ENCODE results near the gene SLC25A25.

Gene SLC25A25

GRCh38 chr9:128113526-128114325 is 45.7 kb downstream of the SLC25A25 start:
- Mint-ChIP-seq H3K4me3 (no peak overlapping the region), H3K27me3 (no peaks in the 10 kb centered on the region), H3K4me1 (peaks cover 42 to 55% of the 10 kb centered on the region in 2 donors), H3K27ac (peak overlapping the region; percentile 78), H3K9me3 (no peaks in the 10 kb centered on the region), H3K36me3 (peaks cover 34 to 56% of the 10 kb centered on the region in 2 donors)
- DNase-seq (no peak), ATAC-seq (replicated peaks) (no peak)

- Mint-ChIP-seq H3K36me3 (peaks cover 32 to 54% of the 10 kb centered on the region in 2 donors), H3K4me1 (peaks cover 41 to 53% of the 10 kb centered on the region in 2 donors), H3K27me3 (no peaks in the 10 kb centered on the region), H3K27ac (peak overlapping the region; percentile 98), H3K9me3 (no peaks in the 10 kb centered on the region), H3K4me3 (peak overlapping the region; percentile 14 to 21)
- DNase-seq (no peak), ATAC-seq (replicated peaks) (no peak)
These were observed 46.5 kb downstream of the SLC25A25 start for GRCh38 chr9:128114326-128115186.

- ATAC-seq (replicated peaks) = peak; percentile 94 to 96
These were observed 47.4 kb downstream of the SLC25A25 start for GRCh38 chr9:128115187-128116103.

GRCh38 chr9:128116104-128117083 is 48.4 kb downstream of the SLC25A25 start:
- DNase-seq (no peak), ATAC-seq (replicated peaks) (no peak)
- H3K9me3 Mint-ChIP-seq = no peaks in the 10 kb centered on the region
- H3K27ac Mint-ChIP-seq = peak overlapping the region; percentile 98
- H3K4me3 Mint-ChIP-seq = peak overlapping the region; percentile 58 to 59
- peaks cover 36 to 49% of the 10 kb centered on the region in 2 donors for H3K4me1 Mint-ChIP-seq
- peaks cover 33 to 47% of the 10 kb centered on the region in 2 donors for H3K36me3 Mint-ChIP-seq
- H3K27me3 Mint-ChIP-seq = no peaks in the 10 kb centered on the region

More at GRCh38 chr9:128115187-128116103, 47.4 kb downstream of the SLC25A25 start:
- Mint-ChIP-seq H3K4me1 (peaks cover 38 to 49% of the 10 kb centered on the region in 2 donors), H3K27ac (peak overlapping the region; percentile 98), H3K27me3 (no peaks in the 10 kb centered on the region), H3K9me3 (no peaks in the 10 kb centered on the region), H3K4me3 (peak overlapping the region; percentile 58 to 59), H3K36me3 (peaks cover 31 to 51% of the 10 kb centered on the region in 2 donors)
- peak; percentile 89 for DNase-seq

- no peaks in the 10 kb centered on the region for H3K27me3 Mint-ChIP-seq
- ATAC-seq (replicated peaks) = peak; percentile 41 to 49
- DNase-seq = peak; percentile 86
- H3K4me3 Mint-ChIP-seq = peak overlapping the region in 1 of 2 donors; percentile 47
- no peaks in the 10 kb centered on the region for H3K9me3 Mint-ChIP-seq
- H3K36me3 Mint-ChIP-seq = peaks cover 34 to 51% of the 10 kb centered on the region in 2 donors
- peak overlapping the region; percentile 56 for H3K27ac Mint-ChIP-seq
- H3K4me1 Mint-ChIP-seq = peaks cover 37 to 49% of the 10 kb centered on the region in 2 donors
These were observed 49.8 kb downstream of the SLC25A25 start for GRCh38 chr9:128117613-128118471.

DNA sequence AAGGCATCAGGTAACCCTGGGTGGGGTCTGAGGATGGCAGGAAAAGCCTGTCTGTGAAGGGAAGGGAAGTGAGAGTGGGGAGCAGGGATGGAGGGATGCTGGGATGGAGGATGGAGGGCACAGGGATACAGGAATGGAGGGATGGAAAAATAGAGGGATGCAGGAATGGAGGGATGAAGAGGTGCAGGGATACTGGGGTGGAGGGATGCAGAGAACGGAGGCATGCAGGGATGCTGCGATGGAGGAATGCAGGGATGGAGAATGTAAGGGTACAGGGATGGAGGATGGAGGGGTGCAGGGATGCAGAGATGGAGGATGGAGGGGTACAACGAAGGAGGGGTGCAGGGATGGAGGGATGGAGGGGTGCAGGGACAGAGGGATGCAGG is 50.4 kb downstream of the SLC25A25 start:
- H3K4me1 Mint-ChIP-seq = peaks cover 37 to 47% of the 10 kb centered on the region in 2 donors
- no peak overlapping the region for H3K27ac Mint-ChIP-seq
- DNase-seq (no peak), ATAC-seq (replicated peaks) (no peak)
- peaks cover 31 to 48% of the 10 kb centered on the region in 2 donors for H3K36me3 Mint-ChIP-seq
- no peaks in the 10 kb centered on the region for H3K9me3 Mint-ChIP-seq
- H3K4me3 Mint-ChIP-seq = peak overlapping the region in 1 of 2 donors; percentile 21
- no peaks in the 10 kb centered on the region for H3K27me3 Mint-ChIP-seq

- no peaks in the 10 kb centered on the region for H3K9me3 Mint-ChIP-seq
- peak overlapping the region; percentile 37 for H3K27ac Mint-ChIP-seq
- no peaks in the 10 kb centered on the region for H3K27me3 Mint-ChIP-seq
- DNase-seq (no peak), ATAC-seq (replicated peaks) (no peak)
- H3K36me3 Mint-ChIP-seq = peaks cover 30 to 49% of the 10 kb centered on the region in 2 donors
- no peak overlapping the region for H3K4me3 Mint-ChIP-seq
- peaks cover 39 to 45% of the 10 kb centered on the region in 2 donors for H3K4me1 Mint-ChIP-seq
These were observed 51.1 kb downstream of the SLC25A25 start for GRCh38 chr9:128118971-128119665.

GRCh38 chr9:128120061-128120740 is 52.2 kb downstream of the SLC25A25 start:
- no peak for ATAC-seq (replicated peaks)
- Mint-ChIP-seq H3K36me3 (peaks cover 27 to 53% of the 10 kb centered on the region in 2 donors), H3K27ac (no peak overlapping the region), H3K27me3 (no peaks in the 10 kb centered on the region), H3K9me3 (no peaks in the 10 kb centered on the region), H3K4me3 (no peak overlapping the region), H3K4me1 (peaks cover 33 to 44% of the 10 kb centered on the region in 2 donors)
- no peak for DNase-seq

DNA sequence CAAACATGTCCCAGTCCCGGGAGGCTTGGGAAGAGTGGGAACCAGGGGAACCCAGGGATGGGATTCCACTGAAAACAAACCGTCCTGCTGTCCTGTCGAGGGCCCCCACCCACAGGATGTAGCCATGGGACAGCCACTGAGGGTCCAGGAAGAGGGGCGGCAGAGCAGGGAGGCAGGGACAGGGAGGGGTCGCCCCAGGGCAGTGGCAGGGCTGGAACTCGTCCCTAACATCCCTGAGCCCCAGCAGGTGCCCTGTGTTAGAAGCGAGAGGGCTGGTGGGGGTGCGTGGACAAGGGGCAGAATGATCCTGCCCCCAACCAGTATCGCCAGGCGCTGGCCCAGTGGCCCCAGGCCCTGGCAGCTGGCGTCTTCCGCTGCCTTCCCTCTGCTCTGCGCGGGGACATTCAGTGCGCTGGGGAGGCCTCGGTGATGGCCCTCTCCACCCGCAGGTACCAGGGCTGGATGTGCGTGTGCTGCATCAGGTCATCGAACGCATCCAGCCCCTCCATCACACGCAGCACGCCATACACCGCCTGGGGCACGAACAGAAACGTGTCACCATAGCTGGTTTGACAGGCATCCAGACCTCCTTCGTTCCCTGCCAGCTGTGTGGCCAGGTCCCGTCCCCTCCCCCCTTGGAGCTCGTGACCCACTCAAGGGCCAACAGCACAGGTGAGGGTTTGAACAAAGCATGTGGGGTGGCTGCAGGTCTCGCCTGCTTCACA is 52.9 kb downstream of the SLC25A25 start:
- ATAC-seq (replicated peaks) (no peak), DNase-seq (no peak)
- Mint-ChIP-seq H3K36me3 (peaks cover 26 to 53% of the 10 kb centered on the region in 2 donors), H3K27me3 (no peaks in the 10 kb centered on the region), H3K9me3 (no peaks in the 10 kb centered on the region), H3K4me3 (no peak overlapping the region), H3K4me1 (peaks cover 34 to 44% of the 10 kb centered on the region in 2 donors), H3K27ac (no peak overlapping the region)

DNA sequence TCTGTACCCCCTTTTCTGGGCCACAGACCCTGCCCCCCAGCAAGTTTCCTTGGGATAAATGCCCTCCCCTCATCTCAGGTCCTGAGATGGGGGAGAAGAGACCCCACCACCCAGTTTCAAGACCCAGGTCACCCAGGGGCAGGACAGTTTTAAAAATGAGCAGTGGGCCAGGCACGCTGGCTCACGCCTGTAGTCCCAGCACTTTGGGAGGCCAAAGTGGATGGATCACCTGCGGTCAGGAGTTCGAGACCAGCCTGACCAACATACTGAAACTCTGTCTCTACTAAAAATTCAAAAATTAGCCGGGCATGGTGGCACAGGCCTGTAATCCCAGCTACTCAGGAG is 53.4 kb downstream of the SLC25A25 start:
- Mint-ChIP-seq H3K9me3 (no peaks in the 10 kb centered on the region), H3K27me3 (no peaks in the 10 kb centered on the region), H3K4me1 (peaks cover 36 to 44% of the 10 kb centered on the region in 2 donors), H3K27ac (no peak overlapping the region), H3K36me3 (peaks cover 22 to 52% of the 10 kb centered on the region in 2 donors), H3K4me3 (no peak overlapping the region)
- ATAC-seq (replicated peaks) (no peak), DNase-seq (no peak)
